Right atrium auricular region (tissue), 2 donors: ENCODE results near the gene WDR64. TPM values are rescaled to one million over a fixed set of nuclear protein-coding genes. Genes with fewer than 3 reads are reported as not detected.
"Not testable (repeated sequence)": the region's sequence is repeated elsewhere in the genome, so short reads cannot be mapped to it uniquely, and the experiment has no call there.

Source experiments
- DNase-seq: peaks from one replicate; pipeline ENCODE4 v3.0.0-alpha.2; 2019; ENCODE audit warnings: low spot score
- H3K27ac ChIP-seq, 2 donors: fragments of 200-600 bp; sonication (generic); 1 replicate in 1 of 2; 2 replicates in 1 of 2; pipeline ENCODE4 v1.5.1; 2016 to 2019
- H3K27me3 ChIP-seq, 2 donors: fragments of 200-600 bp; sonication (generic); one replicate each; pipeline versions ENCODE4 v1.5.1 to v1.6.0; 2017 to 2019
- H3K36me3 ChIP-seq: fragments of 200-600 bp; sonication (generic); one replicate; pipeline ENCODE4 v1.5.1; 2016
- H3K4me1 ChIP-seq, 2 donors: fragments of 200-600 bp; sonication (generic); one replicate each; pipeline versions ENCODE4 v1.5.1 to v1.6.0; 2017 to 2019
- H3K4me3 ChIP-seq, 2 donors: fragments of 200-600 bp; sonication (generic); 1 replicate in 1 of 2; 2 replicates in 1 of 2; pipeline ENCODE4 v1.5.1; 2017 to 2019; ENCODE audit warnings: mild to moderate bottlenecking in 1 of 2, moderate library complexity in 1 of 2
- H3K9me3 ChIP-seq, 2 donors: fragments of 200-600 bp; sonication (generic); one replicate each; pipeline ENCODE4 v1.5.1; 2019
- CTCF ChIP-seq, 2 donors: fragments of 200-600 bp; sonication (generic); IDR thresholded peaks; one replicate each; pipeline ENCODE4 v1.5.1; 2019; ENCODE audit warnings: antibody characterized with exemption in 2 of 2
- total RNA-seq, 2 donors: library from RNA; depleted of rRNA; stranded (reverse); fragments of >200 nt; gene quantifications; one replicate each; pipeline ENCODE4 v1.1.0, GENCODE V29; 2016

WDR64 gene
- total RNA-seq, 2 donors from 2014 or later: not detected

DNA sequence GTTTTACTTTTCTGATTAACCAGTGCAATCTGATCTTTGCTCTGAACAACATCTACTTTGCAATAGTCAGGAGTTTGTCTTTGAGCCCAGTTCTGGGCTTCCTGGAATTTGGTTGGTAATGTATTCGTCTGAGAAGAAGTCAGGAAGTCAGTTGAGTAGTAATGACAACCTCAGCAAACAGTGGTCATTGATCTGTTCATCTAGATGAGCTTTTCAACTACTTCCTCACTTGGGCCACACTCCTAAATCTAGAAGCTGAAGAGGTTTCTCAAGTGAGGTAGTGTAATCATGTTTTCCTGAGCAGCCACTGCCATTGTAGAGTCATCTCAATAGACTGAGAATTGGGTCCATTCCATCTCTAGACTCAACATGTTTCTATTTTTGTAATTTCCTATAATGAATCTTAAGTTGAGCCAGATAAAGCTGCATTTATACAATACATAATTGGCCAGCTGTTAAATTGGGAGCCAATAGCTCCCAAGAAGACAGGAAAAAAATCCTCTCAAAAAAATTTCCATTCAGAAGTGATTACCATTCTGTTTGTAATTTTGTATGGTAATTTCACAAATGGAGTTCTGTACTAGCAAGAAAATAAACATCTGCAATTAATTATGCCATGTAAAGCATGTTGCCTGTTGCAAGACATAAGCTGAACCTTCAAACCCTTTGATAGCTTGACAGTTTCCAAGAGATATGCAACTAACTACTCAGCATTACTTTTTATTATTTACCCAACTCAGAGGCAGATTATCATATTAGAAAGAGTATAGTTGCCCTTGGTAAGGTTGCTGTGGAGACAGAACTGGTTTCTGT, 49.6 kb downstream of the WDR64 start:
- no peak overlapping the region for H3K27ac ChIP-seq
- no peak for TF ChIP-seq CTCF (IDR thresholded peaks at IDR 0.05)
- H3K4me1 ChIP-seq: no peaks in the 10 kb centered on the region
- no peaks in the 10 kb centered on the region for H3K36me3 ChIP-seq
- no peaks in the 10 kb centered on the region for H3K9me3 ChIP-seq
- H3K4me3 ChIP-seq: no peak overlapping the region
- no peak for DNase-seq
- H3K27me3 ChIP-seq: no peaks in the 10 kb centered on the region

DNA sequence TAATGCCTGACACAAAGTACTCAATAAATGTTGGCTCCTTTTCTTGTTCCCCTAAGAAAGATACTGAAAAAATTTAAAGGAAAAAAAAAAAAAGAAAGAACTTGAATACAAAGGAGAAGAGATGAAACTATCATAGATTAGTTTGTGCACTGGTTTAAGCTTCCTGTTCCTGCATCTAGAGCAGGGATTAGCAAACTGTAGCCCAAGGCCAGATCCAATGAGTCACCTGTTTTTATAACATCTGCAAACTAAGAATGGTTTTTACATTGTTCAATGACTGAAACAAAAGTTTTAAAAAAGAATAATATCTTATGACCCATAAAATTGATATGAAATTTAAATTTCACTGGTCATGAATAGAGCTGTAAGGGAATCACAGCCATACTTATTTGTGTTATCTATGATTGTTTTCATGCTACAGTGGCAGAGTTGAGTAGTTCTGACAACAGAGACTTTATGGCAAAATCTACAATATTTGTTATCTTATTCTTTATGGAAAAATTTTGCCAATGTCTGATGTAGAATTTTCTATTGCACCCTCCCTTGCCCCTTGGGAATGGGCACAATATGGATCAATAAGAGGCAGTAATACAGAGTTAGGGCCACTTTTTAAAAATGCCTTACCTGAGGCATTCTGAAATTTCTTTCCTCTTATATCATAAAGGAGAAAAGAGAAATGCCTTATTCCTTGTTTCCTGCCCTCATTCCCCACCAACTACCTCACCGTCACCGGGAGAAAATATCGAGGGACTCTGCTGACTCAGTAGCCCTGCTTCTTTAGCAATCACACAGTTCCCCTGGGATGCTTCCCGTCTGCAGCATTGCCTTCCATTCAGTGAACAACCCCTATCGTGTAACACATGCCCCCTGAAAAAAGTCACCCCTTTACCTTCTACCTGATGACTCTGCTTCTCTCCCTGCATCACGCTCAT, 50.6 kb downstream of the WDR64 start:
- Histone ChIP-seq H3K4me1 (no peaks in the 10 kb centered on the region), H3K27ac (no peak overlapping the region), H3K27me3 (no peaks in the 10 kb centered on the region), H3K4me3 (no peak overlapping the region), H3K36me3 (no peaks in the 10 kb centered on the region), H3K9me3 (no peaks in the 10 kb centered on the region)
- no peak for TF ChIP-seq CTCF (IDR thresholded peaks at IDR 0.05)
- no peak for DNase-seq

GRCh38 chr1:241703739-241704138, 51.7 kb downstream of the WDR64 start:
- H3K9me3 ChIP-seq, H3K27me3 ChIP-seq: not testable (repeated sequence)

DNA sequence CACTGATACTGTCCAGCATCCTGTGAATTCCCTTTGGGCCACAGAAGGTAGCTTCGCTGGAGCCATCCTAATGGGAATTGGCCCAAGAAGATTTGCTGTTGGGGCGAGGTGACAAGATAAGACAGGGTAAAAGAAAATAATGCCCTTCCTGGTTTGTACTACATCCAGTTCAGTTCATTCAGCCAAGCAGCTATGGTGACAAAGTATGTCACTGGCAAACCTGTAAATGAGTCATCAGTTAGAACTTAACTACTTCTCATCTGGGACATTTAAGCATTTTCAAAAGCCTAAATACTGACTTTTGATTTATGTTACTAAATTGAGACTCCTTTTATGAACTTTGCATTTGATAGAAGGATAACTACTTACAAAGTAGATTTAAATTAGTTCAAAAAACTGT, 54.2 kb downstream of the WDR64 start:
- Histone ChIP-seq H3K4me1 (no peaks in the 10 kb centered on the region), H3K9me3 (no peaks in the 10 kb centered on the region), H3K27me3 (no peaks in the 10 kb centered on the region), H3K4me3 (no peak overlapping the region), H3K36me3 (no peaks in the 10 kb centered on the region), H3K27ac (no peak overlapping the region)
- TF ChIP-seq CTCF (IDR thresholded peaks at IDR 0.05): no peak
- DNase-seq: no peak

More at GRCh38 chr1:241703739-241704138, 51.7 kb downstream of the WDR64 start:
- not testable (repeated sequence) for H3K4me3 ChIP-seq, H3K27ac ChIP-seq, DNase-seq, H3K36me3 ChIP-seq, H3K4me1 ChIP-seq

DNA sequence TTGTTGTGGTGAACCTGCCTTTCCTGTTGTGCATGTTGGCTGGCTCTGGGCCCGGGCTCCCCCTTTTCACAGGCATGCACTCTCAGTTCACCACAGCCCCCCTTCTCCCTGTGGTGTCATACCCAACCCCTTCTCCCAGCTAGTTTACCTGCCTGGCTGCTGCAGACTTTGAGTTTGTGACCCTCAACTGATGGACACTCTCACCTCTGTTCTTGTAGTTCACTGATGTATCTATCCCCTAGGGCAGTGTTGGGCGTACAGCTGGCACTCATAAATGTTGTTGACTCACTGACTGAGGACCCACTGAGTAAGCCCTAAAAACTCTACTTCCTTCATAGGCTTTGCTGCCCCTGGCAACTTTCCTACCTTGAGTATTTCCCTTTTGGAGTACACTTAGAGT, 54.9 kb downstream of the WDR64 start:
- no peak for DNase-seq
- Histone ChIP-seq H3K27ac (no peak overlapping the region), H3K36me3 (no peaks in the 10 kb centered on the region), H3K4me1 (no peaks in the 10 kb centered on the region), H3K27me3 (no peaks in the 10 kb centered on the region), H3K4me3 (no peak overlapping the region), H3K9me3 (no peaks in the 10 kb centered on the region)
- no peak for TF ChIP-seq CTCF (IDR thresholded peaks at IDR 0.05)

DNA sequence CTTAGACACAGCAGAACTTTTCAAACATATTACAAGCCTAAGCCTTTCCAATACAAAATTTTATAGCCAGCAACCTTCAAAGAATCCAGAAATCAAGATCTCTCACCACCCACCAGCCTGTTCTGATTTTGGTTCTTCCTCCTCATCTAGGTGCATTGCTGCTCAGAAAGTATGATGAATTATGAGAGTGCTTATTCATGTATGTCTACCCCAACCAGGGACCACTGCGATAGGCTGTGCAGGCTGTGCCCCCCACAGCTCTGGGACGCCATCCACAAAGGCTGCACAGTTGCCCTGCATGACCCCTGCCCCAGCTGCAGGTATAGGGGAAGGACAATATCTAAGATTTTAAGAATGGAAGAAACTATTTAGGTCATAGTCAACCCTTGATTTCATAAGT, 55.4 kb downstream of the WDR64 start:
- H3K27ac ChIP-seq: no peak overlapping the region
- no peak for TF ChIP-seq CTCF (IDR thresholded peaks at IDR 0.05)
- no peaks in the 10 kb centered on the region for H3K36me3 ChIP-seq

More for the DNA sequence above, 55.4 kb downstream of the WDR64 start:
- Histone ChIP-seq H3K4me1 (no peaks in the 10 kb centered on the region), H3K9me3 (no peaks in the 10 kb centered on the region), H3K27me3 (no peaks in the 10 kb centered on the region), H3K4me3 (no peak overlapping the region)
- DNase-seq: no peak
